T-helper 22 cell (primary cell): ENCODE measurements around the gene CRY1.
A peak's percentile ranks its signal among the peaks of the same experiment; 100 is the strongest.
"Not testable (repeated sequence)": the region's sequence is repeated elsewhere in the genome, so short reads cannot be mapped to it uniquely, and the experiment has no call there.

Experiments
- DNase-seq: peaks from one replicate; pipeline ENCODE4 v3.0.0-alpha.2; 2020; ENCODE audit warnings: low read depth

CRY1 gene

DNA sequence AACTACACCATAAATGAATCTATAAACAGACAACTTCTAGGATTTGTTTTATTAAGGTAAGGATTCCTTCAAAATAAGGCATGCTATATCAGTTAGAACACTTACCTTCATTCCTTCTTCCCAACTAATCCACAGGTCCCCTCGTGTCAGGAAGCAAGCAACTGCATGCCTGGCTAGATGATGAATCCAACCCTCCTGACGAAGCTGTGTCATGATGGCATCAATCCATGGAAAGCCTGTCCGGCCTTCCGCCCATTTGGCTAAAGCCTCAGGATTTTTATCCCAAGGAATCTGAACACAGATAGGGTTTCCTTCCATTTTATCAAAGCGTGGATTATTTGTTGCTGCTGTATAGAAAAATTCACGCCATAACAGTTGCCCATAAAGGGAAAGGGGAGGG, 93.9 kb downstream of the CRY1 start:
- DNase-seq: no peak

DNA sequence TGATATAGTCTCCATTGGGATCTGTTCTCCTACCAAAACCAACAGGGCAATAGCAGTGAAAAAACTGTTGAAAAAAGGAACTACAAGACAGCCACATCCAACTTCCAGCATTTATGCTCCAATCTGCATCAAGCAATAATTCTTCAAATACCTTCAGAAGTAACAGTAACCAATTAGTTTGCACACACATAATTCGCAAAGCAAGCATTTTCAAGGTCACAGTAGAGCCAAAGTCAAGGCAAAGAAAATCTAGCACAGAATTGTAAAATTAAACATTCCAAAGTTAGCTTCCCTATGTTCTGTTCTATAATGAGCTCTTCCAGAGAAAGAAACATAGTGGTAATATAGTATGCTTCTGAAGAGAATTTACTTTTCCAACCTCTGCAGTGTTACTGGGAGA, 95.4 kb downstream of the CRY1 start:
- DNase-seq: no peak

DNA sequence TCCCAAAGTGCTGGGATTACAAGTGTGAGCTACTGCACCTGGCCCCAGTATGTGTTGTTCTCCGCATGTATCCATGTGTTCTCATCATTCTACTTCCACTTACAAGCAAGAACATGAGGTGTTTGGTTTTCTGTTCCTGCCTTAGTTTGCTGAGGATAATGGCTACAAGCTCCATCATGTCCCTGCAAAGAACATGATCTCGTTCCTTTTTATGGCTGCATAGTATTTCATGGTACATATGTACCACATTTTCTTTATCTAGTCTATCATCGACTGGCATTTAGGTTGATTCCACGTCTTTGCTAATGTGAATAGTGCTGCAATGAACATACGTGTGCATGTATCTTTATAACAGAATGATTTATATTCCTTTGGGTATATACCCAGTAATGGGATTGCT, 97.2 kb downstream of the CRY1 start:
- not testable (repeated sequence) for DNase-seq

GRCh38 chr12:106994579-106995220, 98.6 kb downstream of the CRY1 start:
- DNase-seq: no peak

- DNase-seq: no peak
Observed at GRCh38 chr12:106987846-106988245, 105.5 kb downstream of the CRY1 start.

DNA sequence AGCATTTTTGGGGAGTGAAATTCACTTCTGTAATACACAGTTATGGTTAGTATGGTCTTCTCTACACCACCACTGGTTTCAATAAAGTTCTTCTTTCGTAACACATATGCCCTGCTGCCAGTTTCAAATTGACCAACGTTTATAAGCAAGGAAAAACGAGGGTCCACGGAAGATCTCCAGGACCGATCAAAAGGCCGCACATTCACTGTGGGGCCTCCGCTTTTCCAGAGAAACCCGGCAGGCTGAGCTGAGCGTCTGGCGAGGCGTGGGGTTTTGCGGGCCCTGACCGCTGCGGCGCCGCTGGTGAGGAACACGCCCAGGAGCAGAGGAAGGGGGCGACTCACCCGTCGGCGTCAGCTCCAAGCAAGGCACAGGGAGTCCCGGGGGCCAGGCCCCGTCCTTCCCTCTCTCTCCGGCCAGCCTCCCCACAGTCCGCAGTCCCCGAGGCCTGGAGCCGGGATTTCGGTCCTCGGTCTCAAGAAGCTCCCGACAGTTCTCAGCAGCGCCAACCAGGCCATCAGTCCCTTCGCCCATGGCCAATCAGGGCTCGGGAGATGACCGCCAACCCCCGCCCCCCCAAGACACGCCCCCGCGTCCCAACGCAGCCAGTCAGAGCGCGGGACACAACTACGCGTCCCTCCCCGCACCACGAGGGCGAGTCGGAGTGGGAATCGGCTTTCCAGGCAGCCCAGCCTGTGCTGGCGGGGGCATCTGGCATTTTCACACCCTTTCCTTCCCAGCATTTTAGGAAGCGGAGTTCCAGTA, 106.5 kb downstream of the CRY1 start, which contains the start of gene MTERF2:
Gene MTERF2 (minus strand): TSS at position 522 of the 765 bp plus-strand sequence. CDS start 8,432 bp downstream, outside the sequence.
- peak; percentile 75 for DNase-seq

DNA sequence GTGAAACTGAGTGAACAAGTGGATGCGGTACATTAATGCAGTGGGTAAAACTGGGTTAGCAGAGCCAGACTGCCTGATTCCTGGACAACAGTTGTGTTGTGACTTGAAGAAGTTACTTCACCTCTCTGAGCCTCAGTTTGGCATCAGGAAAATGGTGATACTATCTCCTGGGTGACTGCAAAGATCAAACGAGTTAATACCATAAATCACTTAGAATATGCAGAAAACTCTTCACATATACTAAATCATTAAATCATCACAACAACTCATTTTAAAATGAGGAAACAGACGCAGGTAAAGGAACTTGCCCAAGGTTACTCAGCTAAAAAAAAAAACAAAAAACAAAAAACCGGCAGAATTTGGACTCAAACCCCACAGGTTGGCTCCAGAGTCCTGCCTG, 107.2 kb downstream of the CRY1 start:
- DNase-seq: no peak

- DNase-seq: no peak
Observed at GRCh38 chr12:106985479-106985878, 107.9 kb downstream of the CRY1 start.

DNA sequence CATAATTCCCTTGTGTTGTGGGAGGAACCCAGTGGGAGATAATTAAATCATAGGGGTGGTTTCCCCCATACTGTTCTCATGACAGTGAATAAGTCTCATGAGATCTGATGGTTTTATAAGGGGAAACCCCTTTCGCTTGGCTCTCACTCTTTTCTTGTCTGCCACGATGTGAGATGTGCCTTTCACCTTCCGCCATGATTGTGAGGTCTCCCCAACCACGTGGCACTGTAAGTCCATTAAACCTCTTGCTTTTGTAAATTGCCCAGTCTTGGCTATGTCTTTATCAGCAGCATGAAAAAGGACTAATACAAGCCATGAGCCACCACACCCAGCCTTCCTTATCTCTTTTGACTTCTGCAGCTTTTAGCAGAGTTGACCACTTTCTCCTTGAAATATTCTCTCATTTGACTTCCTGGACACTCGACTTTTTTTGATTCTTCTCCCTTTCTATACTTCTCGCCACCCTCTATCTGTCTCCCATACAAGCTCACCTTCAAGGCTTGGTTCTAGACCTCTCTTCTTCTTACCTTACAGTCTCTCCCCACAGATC, 108.7 kb downstream of the CRY1 start:
- DNase-seq: no peak

- DNase-seq: no peak
Observed at GRCh38 chr12:106982229-106982628, 111.1 kb downstream of the CRY1 start.

DNA sequence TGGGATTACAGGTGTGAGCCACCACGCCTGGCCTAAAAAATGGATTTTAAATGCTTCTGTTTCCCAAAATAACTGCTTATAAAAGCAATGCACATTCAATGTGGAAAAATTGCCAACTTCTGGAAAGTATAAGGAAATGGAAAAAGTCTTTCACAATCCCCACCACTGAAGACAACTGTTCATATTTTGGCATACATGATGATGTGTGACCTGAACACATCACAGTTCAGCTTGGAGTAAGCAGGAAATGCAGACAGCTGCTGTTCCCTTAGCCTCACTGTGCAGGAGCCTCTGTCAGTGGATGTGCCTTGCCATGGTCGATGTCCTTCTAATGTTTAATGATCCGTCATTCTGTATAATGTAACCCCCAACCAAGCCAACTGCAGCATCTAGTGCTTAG, 111.6 kb downstream of the CRY1 start:
- DNase-seq: no peak

DNA sequence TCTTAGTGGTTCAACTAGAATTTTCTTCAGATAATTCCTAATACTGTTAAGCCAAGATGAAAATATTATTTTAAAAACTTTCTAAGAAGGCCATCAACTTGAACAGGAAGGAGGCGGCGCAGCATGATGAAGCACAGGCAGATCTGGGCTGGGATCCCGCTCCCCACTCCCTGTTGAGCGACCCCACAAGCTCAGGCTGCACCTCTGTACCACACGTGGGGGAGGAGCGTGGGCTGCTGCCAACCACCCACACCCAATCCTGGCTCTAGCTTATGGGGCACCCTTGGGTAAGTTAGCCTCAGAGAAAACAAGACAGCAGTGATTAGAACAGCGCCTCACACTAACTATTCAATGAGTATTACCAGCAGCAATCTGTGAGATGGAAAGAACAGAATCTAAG, 112.4 kb downstream of the CRY1 start:
- no peak for DNase-seq

DNA sequence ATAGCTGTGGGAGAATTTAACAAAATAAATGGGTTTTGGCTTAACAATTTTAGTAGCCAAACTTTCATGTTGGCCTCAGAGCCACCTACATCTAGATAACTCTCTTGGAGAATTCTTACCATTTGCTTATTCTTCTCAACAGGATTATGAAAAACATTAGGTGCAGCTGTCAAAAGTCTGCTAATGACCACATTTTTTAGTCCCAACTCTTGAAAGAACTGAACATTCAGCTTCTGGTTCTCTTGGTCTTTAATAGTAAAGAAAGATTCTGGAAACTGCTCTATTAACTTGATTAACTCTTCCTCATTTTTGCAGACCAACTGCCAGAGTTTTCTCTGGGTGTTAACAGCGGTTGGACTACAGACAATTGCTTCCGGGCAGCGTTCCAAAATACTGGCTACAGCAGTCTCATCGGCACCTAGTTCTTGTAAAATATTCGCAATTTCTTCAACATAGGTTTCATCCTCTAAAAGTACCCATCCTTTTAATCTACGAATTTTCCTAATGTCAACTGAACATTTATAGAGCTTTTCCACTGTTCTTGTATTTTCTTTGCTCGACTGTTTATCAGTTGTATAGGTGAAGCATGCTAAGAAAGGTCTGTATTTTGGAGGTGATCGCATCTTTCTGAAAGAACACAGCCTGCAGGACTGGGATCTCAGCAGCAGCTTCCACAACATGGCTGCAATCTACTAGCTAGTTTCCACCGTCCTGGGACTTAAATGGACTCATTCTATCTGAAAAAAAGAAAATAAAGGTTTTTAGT, 115.1 kb downstream of the CRY1 start:
- no peak for DNase-seq

DNA sequence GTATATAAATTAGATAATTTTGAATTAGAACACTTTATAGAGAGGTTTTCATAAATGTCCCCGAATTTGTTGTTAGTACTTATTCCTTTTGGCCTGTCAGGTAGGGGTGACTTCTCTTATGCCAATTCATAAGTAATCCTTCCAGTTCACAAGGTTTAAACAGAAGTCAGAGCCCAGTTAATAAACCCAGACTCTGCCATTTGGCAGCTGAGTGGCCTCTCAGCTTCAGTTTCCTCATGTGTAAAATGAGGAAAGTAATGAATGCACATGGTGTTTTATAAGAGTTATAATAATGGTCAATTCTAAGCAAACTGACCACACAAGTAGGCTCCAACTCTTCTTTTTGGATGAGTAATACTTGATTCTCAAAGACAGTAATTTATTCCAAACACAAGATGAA, 116.7 kb downstream of the CRY1 start:
- DNase-seq: no peak

DNA sequence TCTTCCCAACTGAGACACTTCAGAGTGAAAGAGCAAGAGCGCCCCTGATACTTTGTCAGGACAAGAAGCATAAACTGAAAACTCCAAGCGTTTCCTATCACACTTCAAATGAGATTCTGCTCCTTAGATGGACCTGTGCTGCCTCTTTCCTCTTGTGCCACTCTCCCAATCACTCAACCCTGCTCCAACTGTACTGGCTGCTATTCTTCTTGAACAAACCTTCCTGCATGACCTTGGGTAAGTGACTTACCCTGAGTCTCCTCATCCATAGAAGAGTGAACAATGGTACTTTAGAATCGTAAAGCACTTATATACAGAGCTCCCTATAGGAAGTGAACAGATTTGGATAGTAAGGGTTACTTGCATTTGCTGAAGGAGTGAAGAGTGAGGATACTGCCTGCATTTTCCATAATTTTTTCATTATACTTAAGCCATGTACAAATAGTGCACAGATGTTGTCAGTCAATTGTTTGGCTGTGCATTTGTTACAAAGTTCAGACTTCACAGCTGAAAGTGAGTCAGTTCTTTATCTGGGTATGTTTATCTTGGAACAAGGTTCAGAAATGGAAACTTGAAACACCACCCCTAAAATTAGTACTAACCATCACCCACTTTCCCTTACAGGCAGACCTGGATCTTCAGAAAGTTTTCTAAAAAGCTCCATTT, 117.2 kb downstream of the CRY1 start:
- DNase-seq: no peak

- DNase-seq: no peak
Observed at GRCh38 chr12:106975098-106975497, 118.3 kb downstream of the CRY1 start.

DNA sequence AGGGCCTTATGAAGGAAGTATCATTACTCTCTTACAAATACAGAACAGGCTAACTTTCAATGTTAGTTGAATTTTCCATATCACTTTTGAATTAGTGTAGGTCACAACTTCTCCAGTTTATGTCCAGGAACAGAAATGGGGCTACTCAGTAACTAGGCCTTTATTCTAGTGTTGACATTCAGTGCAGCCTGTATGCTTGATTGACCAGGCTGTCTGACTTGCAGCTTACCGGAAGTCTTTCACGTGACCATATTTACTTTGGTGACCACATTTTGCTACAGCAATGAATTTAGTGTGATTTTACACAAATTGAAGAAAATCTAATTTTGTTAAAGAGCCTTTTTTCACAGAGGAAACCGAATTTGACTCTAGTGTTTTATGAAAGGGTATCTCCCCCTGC, 118.8 kb downstream of the CRY1 start:
- no peak for DNase-seq

DNA sequence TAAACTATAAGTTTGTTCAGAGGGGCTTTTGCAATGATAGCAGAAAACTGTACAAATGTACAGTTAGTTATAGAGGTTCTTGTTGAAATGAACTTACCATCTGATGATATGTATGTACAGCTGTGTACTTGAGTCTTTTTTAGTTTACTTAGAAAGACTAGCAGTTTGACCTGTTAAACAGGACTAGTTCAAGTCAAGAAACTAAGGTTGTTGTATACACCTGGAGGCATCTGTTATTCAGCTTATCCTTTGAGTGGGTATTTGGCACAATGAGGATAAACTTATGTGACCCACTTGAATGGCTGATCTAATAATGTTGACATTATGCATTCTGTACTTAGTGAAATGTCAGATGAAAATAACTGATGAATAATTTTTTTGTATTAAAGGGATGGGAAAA, 119.8 kb downstream of the CRY1 start:
- DNase-seq: no peak

- DNase-seq: no peak
Observed at GRCh38 chr12:106971065-106971464, 122.3 kb downstream of the CRY1 start.

DNA sequence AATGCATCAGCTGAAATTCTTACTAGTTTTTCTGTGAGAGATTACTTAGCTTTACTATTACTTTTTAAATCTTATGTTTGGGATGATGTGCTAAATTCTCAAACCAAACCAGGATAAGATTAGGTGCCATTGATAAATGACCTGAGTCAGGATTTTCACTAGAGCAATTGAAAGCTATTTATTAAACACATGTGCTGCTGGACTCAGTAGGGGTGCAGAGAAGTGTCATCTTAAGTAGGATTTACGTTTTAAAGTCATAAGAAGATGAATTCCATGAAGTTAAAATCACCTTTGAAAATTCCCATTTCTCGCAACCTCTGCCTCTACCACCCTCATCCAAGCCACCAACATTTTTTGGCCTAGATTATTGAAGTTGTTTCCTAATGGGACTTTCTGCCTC, 128.8 kb downstream of the CRY1 start:
- no peak for DNase-seq

- no peak for DNase-seq
Observed at GRCh38 chr12:106962286-106962685, 131.1 kb downstream of the CRY1 start.

- DNase-seq: no peak
Observed at GRCh38 chr12:106960443-106960842, 132.9 kb downstream of the CRY1 start.
